RCC 7860 (cell line): ENCODE measurements around the gene UGT2B7.
"Not testable (repeated sequence)": the region's sequence is repeated elsewhere in the genome, so short reads cannot be mapped to it uniquely, and the experiment has no call there.

Experiments
- DNase-seq: peaks from one replicate; pipeline ENCODE4 v3.0.0-alpha.2; 2015; ENCODE audit warnings: low spot score
- FAIRE-seq: peaks from 2 replicates; lab custom pipeline; 2012; peaks lifted over from hg19 to GRCh38; lab: Jason Lieb, UNC

UGT2B7 gene

DNA sequence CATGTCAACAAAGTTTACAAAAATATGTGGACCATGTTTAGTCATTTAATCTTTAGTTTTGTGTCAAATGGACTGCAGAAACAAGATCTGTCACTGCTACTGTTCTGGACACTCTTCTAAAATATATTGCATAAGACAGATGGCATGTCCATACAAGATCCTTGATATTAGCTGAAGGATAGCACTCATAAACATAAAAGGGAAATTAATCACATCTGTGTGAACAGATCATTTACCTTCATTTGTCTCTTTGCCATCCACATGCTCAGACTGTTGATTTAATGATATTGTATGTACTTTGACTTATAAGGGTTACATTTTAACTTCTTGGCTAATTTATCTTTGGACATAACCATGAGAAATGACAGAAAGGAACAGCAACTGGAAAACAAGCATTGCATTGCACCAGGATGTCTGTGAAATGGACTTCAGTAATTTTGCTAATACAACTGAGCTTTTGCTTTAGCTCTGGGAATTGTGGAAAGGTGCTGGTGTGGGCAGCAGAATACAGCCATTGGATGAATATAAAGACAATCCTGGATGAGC is at the start of gene UGT2B7:
TSS of gene UGT2B7 (plus strand) at position 364 of the 546 bp plus-strand sequence. CDS start at position 411, 47 bp downstream.
- peak; percentile 36 for DNase-seq

GRCh38 chr4:69049860-69050259 is 46.4 kb upstream of the UGT2B7 start:
- DNase-seq: no peak
- FAIRE-seq: no peak

More for the DNA sequence above, at the start of gene UGT2B7:
- FAIRE-seq: peak; percentile 85

GRCh38 chr4:69050853-69051575 is 45.3 kb upstream of the UGT2B7 start:
- peak; percentile 65 for DNase-seq
- FAIRE-seq: peak; percentile 94

DNA sequence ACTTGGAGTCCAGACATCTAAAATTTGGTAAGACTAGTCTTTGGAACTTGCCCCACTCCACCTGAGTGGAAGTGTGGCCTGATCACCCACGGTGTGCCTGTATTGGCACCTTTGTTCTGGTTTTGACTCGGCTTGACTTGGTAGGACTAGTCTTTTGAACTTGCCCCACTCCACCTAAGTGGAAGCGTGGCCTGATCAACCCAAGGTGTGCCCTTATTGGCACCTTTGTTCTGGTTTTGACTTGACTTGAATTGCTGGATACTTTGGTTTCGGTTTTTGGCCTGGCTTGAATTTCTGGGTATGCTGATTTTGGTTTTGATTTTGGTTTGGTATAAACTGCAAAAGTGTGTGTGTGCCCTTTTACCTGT is 44.7 kb upstream of the UGT2B7 start:
- FAIRE-seq: no peak
- DNase-seq: no peak

DNA sequence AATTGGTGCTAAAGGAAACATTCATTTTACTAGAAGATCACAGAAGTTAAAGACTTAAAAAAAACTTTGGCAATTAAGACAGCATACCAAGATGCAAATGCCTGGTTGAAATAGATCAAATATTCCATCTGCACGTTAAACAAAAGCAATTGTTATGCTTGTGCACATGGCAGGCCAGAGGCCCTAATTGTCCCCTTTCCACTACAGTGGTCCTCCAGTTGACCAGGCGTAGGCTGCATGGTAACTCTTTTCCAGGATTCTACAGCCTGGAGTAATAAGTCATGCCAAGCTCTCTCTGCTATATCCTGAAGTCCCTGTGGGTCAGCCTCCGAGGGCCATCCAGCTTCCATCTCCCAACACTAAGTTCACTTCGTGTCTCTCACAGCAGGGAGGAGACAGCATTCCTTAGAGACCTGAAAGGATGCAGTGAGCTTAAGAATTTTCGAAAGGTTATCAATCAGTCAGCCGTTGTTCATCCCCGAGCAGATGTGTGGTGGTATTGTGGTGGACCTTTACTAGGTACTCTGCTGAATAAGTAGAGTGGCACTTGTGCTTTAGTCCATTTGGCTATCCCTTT is 42.9 kb upstream of the UGT2B7 start:
- not testable (repeated sequence) for FAIRE-seq

DNA sequence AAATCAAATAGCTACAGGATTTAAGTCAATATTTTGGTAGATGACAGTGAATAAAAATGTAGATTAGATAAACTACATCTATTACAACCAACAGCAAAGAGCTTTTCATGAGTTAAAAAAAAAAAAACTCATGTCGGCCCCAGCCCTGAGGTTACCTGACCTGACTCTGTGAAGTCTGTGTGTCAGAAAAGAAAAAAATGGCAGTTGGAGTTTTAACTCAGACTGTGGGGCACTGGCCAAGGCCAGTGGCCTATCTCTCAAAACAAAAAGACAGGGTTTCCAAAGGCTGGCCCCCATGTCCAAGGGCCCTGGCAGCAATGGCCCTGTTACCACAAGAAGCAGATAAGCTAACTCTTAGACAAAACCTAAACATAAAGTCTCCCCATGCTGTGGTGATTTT is 42.2 kb upstream of the UGT2B7 start:
- not testable (repeated sequence) for FAIRE-seq, DNase-seq

More for the DNA sequence above, 42.9 kb upstream of the UGT2B7 start:
- not testable (repeated sequence) for DNase-seq

GRCh38 chr4:69054578-69055200 is 41.6 kb upstream of the UGT2B7 start:
- FAIRE-seq (peak; percentile 91), DNase-seq (peak; percentile 92)

GRCh38 chr4:69056150-69056549 is 40.1 kb upstream of the UGT2B7 start:
- no peak for FAIRE-seq
- DNase-seq: no peak

GRCh38 chr4:69056921-69057550 is 39.2 kb upstream of the UGT2B7 start:
- DNase-seq: peak; percentile 84
- peak; percentile 97 for FAIRE-seq

- DNase-seq (peak; percentile 50), FAIRE-seq (no peak)
Measured at GRCh38 chr4:69057620-69058409, 38.5 kb upstream of the UGT2B7 start.

DNA sequence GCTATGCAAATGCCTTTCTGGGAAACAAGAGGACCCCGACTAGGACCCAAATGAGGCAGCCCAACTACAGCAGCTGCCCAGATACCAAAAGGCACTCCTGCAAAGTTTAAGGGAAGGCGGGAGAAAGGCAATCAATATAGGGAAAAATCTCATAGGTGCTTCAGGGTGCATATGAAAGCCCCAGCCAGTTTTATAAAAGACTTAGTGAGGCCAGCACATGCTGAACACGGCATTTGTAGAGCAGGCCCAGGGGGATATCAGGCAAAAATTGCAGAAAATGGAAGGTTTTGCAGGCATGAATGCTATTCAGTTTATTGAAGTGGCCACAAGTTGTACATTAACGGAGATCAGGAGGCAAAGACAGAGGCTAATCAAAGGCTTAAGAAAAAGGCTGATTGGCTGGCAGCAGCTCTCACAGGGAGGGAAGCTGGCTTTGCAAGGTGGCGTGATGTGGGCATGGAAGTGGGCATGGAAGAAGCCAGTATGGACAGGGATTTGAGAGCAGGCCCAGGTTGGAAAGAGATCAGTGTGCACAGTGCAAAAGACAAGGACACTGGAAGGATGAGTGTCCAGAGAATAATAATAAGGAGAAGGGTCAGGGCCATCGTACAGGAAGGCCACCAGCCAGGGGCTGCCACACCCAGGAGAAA is 37.7 kb upstream of the UGT2B7 start:
- peak; percentile 79 for FAIRE-seq
- DNase-seq: peak; percentile 23

GRCh38 chr4:69060651-69061308 is 35.5 kb upstream of the UGT2B7 start:
- no peak for DNase-seq
- FAIRE-seq: no peak

GRCh38 chr4:69064391-69064790 is 31.9 kb upstream of the UGT2B7 start:
- no peak for DNase-seq

GRCh38 chr4:69066945-69067344 is 29.3 kb upstream of the UGT2B7 start:
- no peak for FAIRE-seq
- peak; percentile 27 for DNase-seq

More at GRCh38 chr4:69064391-69064790, 31.9 kb upstream of the UGT2B7 start:
- no peak for FAIRE-seq

DNA sequence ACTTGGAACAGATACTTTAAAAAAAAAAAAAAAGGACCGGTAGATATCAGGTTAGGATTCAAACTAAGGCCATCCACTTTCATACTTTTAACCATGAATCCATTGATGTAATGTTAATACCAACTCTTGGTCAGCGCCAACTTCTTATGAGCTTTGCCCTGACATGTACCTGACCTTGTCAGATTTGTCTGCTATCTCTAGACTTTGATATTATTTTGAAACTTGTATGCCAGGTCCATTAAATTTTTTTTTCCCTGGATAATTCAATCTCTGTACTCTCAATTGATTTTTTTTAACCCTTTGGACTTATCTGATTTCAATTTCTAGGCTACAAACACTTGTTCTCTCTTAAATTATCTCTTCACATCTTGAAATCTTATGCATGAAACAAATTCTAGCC is 27.2 kb upstream of the UGT2B7 start:
- FAIRE-seq (no peak), DNase-seq (no peak)

DNA sequence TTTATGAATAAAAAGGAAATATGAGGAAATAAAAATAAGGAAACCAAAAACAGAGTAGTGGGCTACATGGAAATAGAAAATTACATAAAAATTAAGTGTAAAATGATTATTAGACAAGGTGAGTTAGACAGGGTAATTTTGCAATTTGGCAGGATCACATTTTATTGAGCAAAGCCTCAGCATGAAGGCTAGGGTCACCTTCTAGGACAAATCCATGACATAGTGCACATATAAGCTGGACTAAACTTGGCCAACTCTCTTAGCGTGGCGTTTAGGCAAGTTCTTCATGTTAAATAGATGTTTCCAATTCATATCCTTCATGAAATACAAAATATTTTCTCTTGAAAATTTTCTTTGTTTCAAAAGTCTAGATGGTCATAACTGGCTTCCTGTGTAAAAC is 25.7 kb upstream of the UGT2B7 start:
- no peak for DNase-seq
- FAIRE-seq: no peak

DNA sequence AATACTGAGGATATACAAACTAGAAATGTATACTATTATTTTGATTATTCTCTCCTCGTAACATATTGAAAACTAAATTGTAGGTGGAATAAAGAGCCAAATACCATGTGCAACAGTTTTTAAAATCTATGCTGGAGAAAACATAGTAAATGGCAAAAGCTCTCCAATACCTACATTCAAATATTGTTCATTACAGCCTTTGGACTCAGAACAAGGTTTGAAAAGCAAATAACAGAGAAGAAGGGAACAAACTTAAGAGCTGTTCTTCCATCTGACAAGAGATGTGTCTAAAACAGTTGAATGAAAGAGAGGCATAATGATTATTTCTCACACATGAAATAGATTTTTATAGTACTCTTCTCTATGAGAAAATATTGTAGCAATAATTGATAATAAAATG is 25.0 kb upstream of the UGT2B7 start:
- FAIRE-seq: no peak

DNA sequence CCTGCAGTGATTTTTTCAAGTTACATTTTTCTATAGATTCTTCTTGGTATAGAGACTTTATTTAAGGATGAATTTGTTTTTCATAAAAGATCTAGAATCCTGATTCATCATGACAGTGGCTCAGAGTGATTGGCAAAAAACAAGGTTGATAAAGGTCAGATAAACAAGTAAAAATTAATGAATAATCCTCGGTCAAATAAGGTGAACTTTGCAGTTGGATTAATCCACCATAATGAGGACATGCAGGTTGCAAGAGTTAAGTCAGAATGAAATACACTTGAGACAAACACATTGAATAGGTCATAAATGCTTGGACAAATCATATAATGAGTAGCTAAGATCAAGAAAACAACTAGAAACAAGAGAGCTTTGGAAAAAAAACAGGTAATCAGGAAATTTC is 22.9 kb upstream of the UGT2B7 start:
- DNase-seq: no peak
- no peak for FAIRE-seq

More for the DNA sequence above, 25.0 kb upstream of the UGT2B7 start:
- no peak for DNase-seq

- DNase-seq: peak; percentile 75
- FAIRE-seq: peak; percentile 86
Measured at GRCh38 chr4:69075061-69075792, 21.0 kb upstream of the UGT2B7 start.
